COLO829 (cell line): Measurements from ENCODE around the gene CEP112.

Experiments
- DNase-seq: peaks from one replicate; pipeline ENCODE4 v3.0.0; 2012; ENCODE audit warnings: low spot score

Gene CEP112

GRCh38 chr17:66063686-66064085, 128.2 kb downstream of the CEP112 start:
- no peak for DNase-seq

GRCh38 chr17:66056148-66056547, 135.8 kb downstream of the CEP112 start:
- no peak for DNase-seq

- DNase-seq = no peak
Measured at GRCh38 chr17:66054242-66054641, 137.7 kb downstream of the CEP112 start.

GRCh38 chr17:66044083-66044482, 147.8 kb downstream of the CEP112 start:
- DNase-seq = no peak

GRCh38 chr17:66043419-66043818, 148.5 kb downstream of the CEP112 start:
- DNase-seq = no peak

- no peak for DNase-seq
Measured at GRCh38 chr17:66040402-66040801, 151.5 kb downstream of the CEP112 start.

GRCh38 chr17:66038125-66038524, 153.8 kb downstream of the CEP112 start:
- DNase-seq = no peak

- no peak for DNase-seq
Measured at GRCh38 chr17:66037221-66037620, 154.7 kb downstream of the CEP112 start.

- DNase-seq = no peak
Measured at GRCh38 chr17:66032082-66032712, 159.7 kb downstream of the CEP112 start.

GRCh38 chr17:66025551-66025950, 166.4 kb downstream of the CEP112 start:
- DNase-seq = no peak

- DNase-seq = no peak
Measured at GRCh38 chr17:66021757-66022156, 170.2 kb downstream of the CEP112 start.

- DNase-seq = no peak
Measured at GRCh38 chr17:66018786-66019185, 173.1 kb downstream of the CEP112 start.

GRCh38 chr17:66016231-66016630, 175.7 kb downstream of the CEP112 start:
- no peak for DNase-seq

- no peak for DNase-seq
Measured at GRCh38 chr17:66008680-66009079, 183.3 kb downstream of the CEP112 start.

GRCh38 chr17:66006654-66007053, 185.3 kb downstream of the CEP112 start:
- DNase-seq = no peak

GRCh38 chr17:66002812-66003211, 189.1 kb downstream of the CEP112 start:
- DNase-seq = no peak

GRCh38 chr17:66002063-66002585, 189.8 kb downstream of the CEP112 start:
- no peak for DNase-seq

GRCh38 chr17:66000216-66000615, 191.7 kb downstream of the CEP112 start:
- DNase-seq = no peak

GRCh38 chr17:65998675-65999074, 193.3 kb downstream of the CEP112 start:
- no peak for DNase-seq

GRCh38 chr17:65994679-65995078, 197.3 kb downstream of the CEP112 start:
- no peak for DNase-seq

GRCh38 chr17:65994114-65994513, 197.8 kb downstream of the CEP112 start:
- no peak for DNase-seq

GRCh38 chr17:65990593-65990992, 201.3 kb downstream of the CEP112 start:
- DNase-seq = no peak

- no peak for DNase-seq
Measured at GRCh38 chr17:65988451-65988850, 203.5 kb downstream of the CEP112 start.

- no peak for DNase-seq
Measured at GRCh38 chr17:65987988-65988387, 203.9 kb downstream of the CEP112 start.
